GM23338 (cell line): Measurements from ENCODE around the gene NECTIN1.
A peak's percentile ranks its signal among the peaks of the same experiment; 100 is the strongest.

Experiments used
- CREB1 ChIP-seq: fragments of 250-450 bp; sonication (Bioruptor Pico); IDR thresholded peaks from 2 replicates; pipeline ENCODE4 v1.5.0; 2020; ENCODE audit warnings: low read depth, mild to moderate bottlenecking, moderate library complexity
- CTCF ChIP-seq, 2 experiments: fragments of 200-600 bp in 1 of 2; sonication (generic) in 1 of 2; conservative IDR thresholded peaks; 2 replicates each; pipeline versions ENCODE4 v1.5.1 to v1.6.1; 2016 to 2017; ENCODE audit warnings: antibody characterized with exemption in 2 of 2, low read depth in 2 of 2, mild to moderate bottlenecking in 2 of 2, moderate library complexity in 1 of 2
- ETS1 ChIP-seq: IDR thresholded peaks from 2 replicates; pipeline ENCODE4 v1.6.1; 2016; ENCODE audit warnings: antibody characterized with exemption
- EZH2 ChIP-seq: fragments of 200-600 bp; sonication (generic); IDR thresholded peaks from one replicate; pipeline ENCODE4 v1.8.0; 2017; ENCODE audit warnings: antibody characterized with exemption, mild to moderate bottlenecking, low read depth; ENCODE audit not compliant: unreplicated experiment
- EZH2phosphoT487 ChIP-seq: fragments of 200-600 bp; sonication (generic); IDR thresholded peaks from one replicate; pipeline ENCODE4 v1.8.1; 2018; ENCODE audit warnings: antibody characterized with exemption; ENCODE audit not compliant: unreplicated experiment
- JUNB ChIP-seq: IDR thresholded peaks from one replicate; pipeline ENCODE4 v1.6.1; 2016; ENCODE audit warnings: antibody characterized with exemption; ENCODE audit not compliant: unreplicated experiment
- NANOG ChIP-seq: IDR thresholded peaks from 2 replicates; pipeline ENCODE4 v1.6.1; 2016; ENCODE audit warnings: antibody characterized with exemption, borderline replicate concordance
- POLR2AphosphoS5 ChIP-seq: IDR thresholded peaks from 2 replicates; pipeline ENCODE4 v1.6.1; 2016; ENCODE audit warnings: antibody characterized with exemption, low read depth
- REST ChIP-seq: IDR thresholded peaks from one replicate; pipeline ENCODE4 v1.6.1; 2018; ENCODE audit warnings: antibody characterized with exemption; ENCODE audit not compliant: unreplicated experiment
- STAT1 ChIP-seq: IDR thresholded peaks from one replicate; pipeline ENCODE4 v1.6.1; 2016; ENCODE audit warnings: antibody characterized with exemption; ENCODE audit not compliant: unreplicated experiment
- ZNF114 ChIP-seq: fragments of 250-450 bp; sonication (Bioruptor Pico); IDR thresholded peaks from 2 replicates; pipeline ENCODE4 v1.5.0; 2020; ENCODE audit warnings: mild to moderate bottlenecking, moderate library complexity
- ZNF331 ChIP-seq: fragments of 250-450 bp; sonication (Bioruptor Pico); IDR thresholded peaks from 2 replicates; pipeline ENCODE4 v1.5.0; 2020; ENCODE audit warnings: low read depth, mild to moderate bottlenecking, moderate library complexity

- peak; percentile 45 to 67 for TF ChIP-seq CTCF (conservative IDR thresholded peaks at IDR 0.05; ENCODE audit: low read depth in 2 of 2)
- no peak for TF ChIP-seq REST
- no peak for TF ChIP-seq EZH2
- no peak for TF ChIP-seq POLR2AphosphoS5
- no peak for TF ChIP-seq EZH2phosphoT487
- TF ChIP-seq ZNF114 = no peak
- TF ChIP-seq STAT1 = no peak
- TF ChIP-seq JUNB = no peak
- no peak for TF ChIP-seq CREB1
- no peak for TF ChIP-seq ETS1
- TF ChIP-seq NANOG = no peak
- TF ChIP-seq ZNF331 = no peak
Measured at GRCh38 chr11:119602745-119603373, 126.1 kb downstream of the NECTIN1 start.
